Measurements from ENCODE around the gene USP17L17.
"Not testable (repeated sequence)": the region's sequence is repeated elsewhere in the genome, so short reads cannot be mapped to it uniquely, and the experiment has no call there.

DNA sequence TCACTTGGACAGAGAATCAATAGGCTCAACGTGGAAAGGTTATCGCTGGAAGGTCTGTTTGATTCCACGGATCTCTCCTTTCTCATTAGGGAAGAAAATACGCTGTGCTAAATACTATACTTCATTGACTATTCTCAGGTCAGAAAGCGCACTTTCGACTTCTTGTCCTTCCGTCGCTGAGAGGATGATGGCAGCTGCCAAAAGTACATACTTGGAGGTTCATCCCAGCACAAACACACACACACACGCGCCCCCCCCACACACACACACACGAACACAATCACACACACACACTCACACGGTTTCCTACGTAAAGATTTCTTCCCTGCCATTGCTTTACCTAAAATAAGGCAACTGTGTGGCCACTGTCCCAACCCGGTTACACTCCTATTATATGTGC, 29.0 kb upstream of the USP17L17 start:
- TF ChIP-seq, protein P1, sequence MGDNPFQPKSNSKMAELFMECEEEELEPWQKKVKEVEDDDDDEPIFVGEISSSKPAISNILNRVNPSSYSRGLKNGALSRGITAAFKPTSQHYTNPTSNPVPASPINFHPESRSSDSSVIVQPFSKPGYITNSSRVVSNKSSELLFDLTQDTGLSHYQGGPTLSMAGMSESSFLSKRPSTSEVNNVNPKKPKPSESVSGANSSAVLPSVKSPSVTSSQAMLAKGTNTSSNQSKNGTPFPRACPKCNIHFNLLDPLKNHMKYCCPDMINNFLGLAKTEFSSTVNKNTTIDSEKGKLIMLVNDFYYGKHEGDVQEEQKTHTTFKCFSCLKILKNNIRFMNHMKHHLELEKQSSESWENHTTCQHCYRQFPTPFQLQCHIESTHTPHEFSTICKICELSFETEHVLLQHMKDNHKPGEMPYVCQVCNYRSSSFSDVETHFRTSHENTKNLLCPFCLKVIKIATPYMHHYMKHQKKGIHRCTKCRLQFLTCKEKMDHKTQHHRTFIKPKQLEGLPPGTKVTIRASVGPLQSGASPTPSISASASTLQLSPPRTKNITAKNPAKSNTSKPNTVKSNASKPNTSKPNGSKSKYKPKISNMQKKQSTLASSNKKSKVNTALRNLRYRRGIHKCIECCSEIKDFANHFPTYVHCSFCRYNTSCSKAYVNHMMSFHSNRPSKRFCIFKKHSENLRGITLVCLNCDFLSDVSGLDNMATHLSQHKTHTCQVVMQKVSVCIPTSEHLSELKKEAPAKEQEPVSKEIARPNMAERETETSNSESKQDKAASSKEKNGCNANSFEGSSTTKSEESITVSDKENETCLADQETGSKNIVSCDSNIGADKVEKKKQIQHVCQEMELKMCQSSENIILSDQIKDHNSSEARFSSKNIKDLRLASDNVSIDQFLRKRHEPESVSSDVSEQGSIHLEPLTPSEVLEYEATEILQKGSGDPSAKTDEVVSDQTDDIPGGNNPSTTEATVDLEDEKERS (tag by site-specific recombination; IDR thresholded peaks at IDR 0.05), result not testable (repeated sequence)
- TF ChIP-seq ZXDB (tag by site-specific recombination; IDR thresholded peaks at IDR 0.05); ZNF501 (tag by site-specific recombination; IDR thresholded peaks at IDR 0.05); ZNF169 (tag by site-specific recombination; IDR thresholded peaks at IDR 0.05); ZNF610 (tag by site-specific recombination; IDR thresholded peaks at IDR 0.05; ENCODE audit: borderline replicate concordance); ZNF416 (tag by site-specific recombination; IDR thresholded peaks at IDR 0.05); ZNF24 (tag by site-specific recombination; IDR thresholded peaks at IDR 0.05); ZBTB7A (tag by site-specific recombination; IDR thresholded peaks at IDR 0.05; ENCODE audit: low read depth): not testable (repeated sequence)
- TF ChIP-seq, protein P2, sequence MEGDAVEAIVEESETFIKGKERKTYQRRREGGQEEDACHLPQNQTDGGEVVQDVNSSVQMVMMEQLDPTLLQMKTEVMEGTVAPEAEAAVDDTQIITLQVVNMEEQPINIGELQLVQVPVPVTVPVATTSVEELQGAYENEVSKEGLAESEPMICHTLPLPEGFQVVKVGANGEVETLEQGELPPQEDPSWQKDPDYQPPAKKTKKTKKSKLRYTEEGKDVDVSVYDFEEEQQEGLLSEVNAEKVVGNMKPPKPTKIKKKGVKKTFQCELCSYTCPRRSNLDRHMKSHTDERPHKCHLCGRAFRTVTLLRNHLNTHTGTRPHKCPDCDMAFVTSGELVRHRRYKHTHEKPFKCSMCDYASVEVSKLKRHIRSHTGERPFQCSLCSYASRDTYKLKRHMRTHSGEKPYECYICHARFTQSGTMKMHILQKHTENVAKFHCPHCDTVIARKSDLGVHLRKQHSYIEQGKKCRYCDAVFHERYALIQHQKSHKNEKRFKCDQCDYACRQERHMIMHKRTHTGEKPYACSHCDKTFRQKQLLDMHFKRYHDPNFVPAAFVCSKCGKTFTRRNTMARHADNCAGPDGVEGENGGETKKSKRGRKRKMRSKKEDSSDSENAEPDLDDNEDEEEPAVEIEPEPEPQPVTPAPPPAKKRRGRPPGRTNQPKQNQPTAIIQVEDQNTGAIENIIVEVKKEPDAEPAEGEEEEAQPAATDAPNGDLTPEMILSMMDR (tag by site-specific recombination; IDR thresholded peaks at IDR 0.05), result not testable (repeated sequence)
- TF ChIP-seq, protein P3, sequence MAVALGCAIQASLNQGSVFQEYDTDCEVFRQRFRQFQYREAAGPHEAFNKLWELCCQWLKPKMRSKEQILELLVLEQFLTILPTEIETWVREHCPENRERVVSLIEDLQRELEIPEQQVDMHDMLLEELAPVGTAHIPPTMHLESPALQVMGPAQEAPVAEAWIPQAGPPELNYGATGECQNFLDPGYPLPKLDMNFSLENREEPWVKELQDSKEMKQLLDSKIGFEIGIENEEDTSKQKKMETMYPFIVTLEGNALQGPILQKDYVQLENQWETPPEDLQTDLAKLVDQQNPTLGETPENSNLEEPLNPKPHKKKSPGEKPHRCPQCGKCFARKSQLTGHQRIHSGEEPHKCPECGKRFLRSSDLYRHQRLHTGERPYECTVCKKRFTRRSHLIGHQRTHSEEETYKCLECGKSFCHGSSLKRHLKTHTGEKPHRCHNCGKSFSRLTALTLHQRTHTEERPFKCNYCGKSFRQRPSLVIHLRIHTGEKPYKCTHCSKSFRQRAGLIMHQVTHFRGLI (tag by site-specific recombination; IDR thresholded peaks at IDR 0.05), result not testable (repeated sequence)
- TF ChIP-seq, protein P4, sequence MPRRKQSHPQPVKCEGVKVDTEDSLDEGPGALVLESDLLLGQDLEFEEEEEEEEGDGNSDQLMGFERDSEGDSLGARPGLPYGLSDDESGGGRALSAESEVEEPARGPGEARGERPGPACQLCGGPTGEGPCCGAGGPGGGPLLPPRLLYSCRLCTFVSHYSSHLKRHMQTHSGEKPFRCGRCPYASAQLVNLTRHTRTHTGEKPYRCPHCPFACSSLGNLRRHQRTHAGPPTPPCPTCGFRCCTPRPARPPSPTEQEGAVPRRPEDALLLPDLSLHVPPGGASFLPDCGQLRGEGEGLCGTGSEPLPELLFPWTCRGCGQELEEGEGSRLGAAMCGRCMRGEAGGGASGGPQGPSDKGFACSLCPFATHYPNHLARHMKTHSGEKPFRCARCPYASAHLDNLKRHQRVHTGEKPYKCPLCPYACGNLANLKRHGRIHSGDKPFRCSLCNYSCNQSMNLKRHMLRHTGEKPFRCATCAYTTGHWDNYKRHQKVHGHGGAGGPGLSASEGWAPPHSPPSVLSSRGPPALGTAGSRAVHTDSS (tag by site-specific recombination; IDR thresholded peaks at IDR 0.05), result not testable (repeated sequence)
- TF ChIP-seq, protein P5, sequence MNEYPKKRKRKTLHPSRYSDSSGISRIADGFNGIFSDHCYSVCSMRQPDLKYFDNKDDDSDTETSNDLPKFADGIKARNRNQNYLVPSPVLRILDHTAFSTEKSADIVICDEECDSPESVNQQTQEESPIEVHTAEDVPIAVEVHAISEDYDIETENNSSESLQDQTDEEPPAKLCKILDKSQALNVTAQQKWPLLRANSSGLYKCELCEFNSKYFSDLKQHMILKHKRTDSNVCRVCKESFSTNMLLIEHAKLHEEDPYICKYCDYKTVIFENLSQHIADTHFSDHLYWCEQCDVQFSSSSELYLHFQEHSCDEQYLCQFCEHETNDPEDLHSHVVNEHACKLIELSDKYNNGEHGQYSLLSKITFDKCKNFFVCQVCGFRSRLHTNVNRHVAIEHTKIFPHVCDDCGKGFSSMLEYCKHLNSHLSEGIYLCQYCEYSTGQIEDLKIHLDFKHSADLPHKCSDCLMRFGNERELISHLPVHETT (tag by site-specific recombination; IDR thresholded peaks at IDR 0.05), result not testable (repeated sequence)
